OCI-M2 (cell line): ENCODE results near the gene ETFBKMT.
"Not testable (repeated sequence)": the region's sequence is repeated elsewhere in the genome, so short reads cannot be mapped to it uniquely, and the experiment has no call there.

Experiments
- DNase-seq: peaks from one replicate; lab custom pipeline; 2025; ENCODE audit not compliant: unreplicated experiment; lab: John Stamatoyannopoulos, UW

ETFBKMT gene

GRCh38 chr12:31655208-31655607 lies 4.3 kb upstream of the ETFBKMT start:
- no peak for DNase-seq

DNA sequence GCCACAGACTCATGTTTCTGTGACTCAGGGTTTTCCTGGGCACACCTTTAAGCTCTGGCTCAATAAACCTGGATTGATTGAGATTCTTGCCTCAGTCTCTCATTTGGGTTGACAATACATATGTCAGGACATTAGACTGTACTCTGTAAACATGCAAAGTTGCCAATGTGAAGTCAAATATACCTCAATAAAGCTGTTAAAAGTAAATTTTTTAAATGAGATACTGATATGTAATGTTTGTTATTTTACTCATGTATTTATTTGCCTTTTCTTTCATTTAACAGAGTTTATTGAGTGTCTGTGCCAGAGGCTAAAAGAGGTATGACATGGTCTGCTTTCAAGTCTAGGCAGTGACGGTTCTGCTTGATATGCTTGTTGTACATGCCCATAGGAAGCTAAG lies 3.7 kb upstream of the ETFBKMT start:
- DNase-seq: no peak

DNA sequence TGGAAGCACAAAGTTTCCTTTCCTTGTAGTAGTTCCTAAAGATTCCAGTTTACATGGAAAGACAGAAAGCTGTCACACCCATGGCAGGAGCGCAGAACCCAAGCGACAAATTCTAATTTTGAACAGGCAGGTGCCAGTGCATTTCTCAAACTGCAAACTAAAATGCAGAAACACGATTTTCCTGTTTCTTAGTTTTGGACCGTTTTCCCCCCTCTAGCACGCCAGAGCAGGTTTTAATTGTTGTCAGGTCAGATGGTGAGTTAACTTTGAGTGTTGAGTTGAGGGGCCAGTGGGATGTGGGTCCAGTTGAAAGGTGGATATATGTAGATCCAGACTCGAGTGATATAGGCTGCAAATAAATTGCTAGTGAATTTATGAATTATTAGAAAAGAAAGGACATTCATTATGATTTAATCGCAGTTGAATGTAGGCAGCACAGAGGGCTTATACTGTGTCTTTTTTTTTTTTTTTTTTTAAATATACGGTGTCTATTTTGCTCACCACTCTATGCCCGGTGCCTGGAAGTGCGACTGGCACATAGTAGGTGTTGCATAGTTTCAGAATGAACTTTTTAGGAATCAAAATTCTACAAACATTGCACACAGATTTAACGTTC lies 909 bp upstream of the ETFBKMT start:
- no peak for DNase-seq

DNA sequence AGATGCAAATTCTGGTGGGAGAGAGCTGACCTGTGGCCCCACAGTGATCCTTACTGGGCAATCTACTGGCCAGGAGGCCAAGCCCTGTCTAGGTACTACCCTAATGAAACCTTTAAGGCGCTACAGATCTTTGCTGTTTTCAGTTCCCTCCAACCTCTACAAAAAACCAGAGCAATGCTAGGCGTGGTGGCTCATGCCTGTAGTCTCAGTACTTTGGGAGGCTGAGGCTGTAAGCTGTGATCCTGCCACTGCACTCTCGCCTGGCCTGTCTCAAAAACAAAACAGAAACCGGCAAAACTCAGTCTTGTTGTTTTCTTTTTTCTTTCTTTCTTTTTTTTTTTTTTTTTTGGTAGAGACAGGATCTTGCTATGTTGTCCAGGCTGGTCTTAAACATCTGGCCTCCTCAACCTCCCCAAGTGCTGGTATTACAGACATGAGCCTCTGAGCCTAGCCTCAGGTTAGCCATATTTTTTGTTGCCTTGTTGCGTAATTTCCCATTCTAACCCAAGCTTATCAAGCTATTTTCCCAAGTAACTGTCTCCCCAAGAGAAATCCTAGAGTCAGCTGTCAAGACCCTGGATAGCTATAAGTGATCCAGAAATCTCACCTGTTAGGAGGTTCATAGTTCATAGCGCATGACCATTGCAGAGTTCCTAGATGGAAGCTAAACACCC lies 2.8 kb downstream of the ETFBKMT start:
- no peak for DNase-seq

GRCh38 chr12:31663576-31663975 lies 4.1 kb downstream of the ETFBKMT start:
- DNase-seq: no peak

- no peak for DNase-seq
Measured at GRCh38 chr12:31664038-31664437, 4.5 kb downstream of the ETFBKMT start.

- DNase-seq: no peak
Measured at GRCh38 chr12:31669020-31669419, 9.5 kb downstream of the ETFBKMT start.

DNA sequence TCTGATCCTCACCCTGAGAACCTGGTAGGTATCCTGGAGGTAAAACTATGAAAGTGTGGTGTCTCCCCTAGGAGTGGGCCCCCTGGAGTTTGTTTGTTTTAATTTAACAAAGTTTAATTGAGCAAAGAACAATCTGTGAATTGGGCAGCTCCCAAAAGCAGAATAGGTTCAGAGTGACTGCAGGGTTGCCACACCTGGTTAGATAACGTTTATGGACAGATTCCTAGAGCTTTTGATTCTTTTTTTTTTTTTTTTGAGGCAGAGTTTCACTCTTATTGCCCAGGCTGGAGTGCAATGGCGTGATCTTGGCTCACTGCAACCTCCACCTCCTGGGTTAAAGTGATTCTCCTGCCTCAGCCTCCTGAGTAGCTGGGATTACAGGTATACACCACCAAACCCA lies 10.1 kb downstream of the ETFBKMT start:
- DNase-seq: not testable (repeated sequence)

DNA sequence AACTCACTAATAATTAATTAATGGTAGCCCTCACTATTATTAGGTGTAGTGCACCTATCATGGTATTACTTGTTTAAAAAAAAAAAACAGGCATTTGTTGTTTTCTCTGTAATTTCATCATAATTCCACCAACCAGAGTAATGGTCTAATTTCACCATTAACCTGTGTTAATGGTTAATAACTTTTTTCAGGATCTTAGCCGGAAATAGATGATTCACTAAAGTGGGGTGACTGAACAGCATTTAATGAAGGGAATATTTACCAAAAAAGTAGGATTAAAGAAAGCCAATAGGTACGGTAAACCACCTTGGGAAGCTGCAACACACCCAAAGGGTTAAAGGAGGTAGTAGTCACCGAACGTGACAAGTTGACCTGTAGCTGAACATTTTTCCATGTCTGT lies 13.0 kb downstream of the ETFBKMT start:
- DNase-seq: no peak

GRCh38 chr12:31682136-31682962 lies 22.9 kb downstream of the ETFBKMT start:
- DNase-seq: peak; percentile 30

DNA sequence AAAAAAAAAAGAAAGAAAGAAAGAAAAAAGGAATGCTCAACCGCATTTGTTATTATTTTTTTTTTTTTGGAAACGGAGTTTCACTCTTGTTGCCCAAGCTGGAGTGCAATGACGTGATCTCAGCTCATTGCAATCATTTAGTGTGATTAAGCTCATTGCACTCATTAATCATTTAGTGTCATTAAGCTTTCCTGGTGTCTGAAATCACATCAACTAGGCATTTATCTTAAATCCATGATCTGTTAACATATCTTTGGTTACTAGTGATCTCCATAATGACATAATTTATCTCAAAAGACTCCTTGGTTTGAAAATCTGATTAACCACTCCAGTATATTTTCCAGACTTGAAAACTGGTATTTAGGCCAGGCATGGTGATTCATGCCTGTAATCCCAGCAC lies 26.3 kb downstream of the ETFBKMT start:
- no peak for DNase-seq

DNA sequence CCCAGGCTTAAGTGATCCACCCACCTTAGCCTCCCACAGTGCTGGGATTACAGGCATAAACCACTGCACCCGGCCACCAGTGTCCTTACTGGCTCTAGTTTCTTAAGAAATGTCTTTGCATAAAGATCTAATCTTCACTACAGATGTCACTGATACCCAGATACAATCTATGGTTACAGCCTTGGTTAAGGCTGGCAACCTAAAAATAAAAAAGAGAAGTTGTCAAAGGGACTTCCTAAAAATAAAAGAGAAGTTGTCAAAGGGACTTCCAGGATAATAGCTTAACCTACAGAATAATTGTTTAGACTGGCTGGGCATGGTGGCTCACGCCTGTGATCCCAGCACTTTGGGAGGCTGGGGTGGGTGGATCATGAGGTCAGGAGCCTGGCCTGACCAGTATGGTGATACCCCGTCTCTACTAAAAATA lies 27.6 kb downstream of the ETFBKMT start:
- no peak for DNase-seq

DNA sequence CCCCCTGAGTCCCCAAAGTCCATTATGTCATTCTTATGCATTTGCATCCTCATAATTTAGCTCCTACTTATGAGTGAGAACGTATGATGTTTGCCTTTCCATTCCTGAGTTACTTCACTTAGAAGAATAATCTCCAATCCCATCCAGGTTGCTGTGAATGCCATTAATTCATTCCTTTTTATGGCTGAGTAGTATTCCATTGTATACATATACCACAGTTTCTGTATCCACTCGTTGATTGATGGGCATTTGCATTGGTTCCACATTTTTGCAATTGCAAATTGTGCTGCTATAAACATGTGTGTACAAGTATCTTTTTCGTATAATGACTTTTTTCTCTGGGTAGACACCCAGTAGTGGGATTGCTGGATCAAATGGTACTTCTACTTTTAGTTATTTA lies 30.4 kb downstream of the ETFBKMT start:
- DNase-seq: not testable (repeated sequence)

DNA sequence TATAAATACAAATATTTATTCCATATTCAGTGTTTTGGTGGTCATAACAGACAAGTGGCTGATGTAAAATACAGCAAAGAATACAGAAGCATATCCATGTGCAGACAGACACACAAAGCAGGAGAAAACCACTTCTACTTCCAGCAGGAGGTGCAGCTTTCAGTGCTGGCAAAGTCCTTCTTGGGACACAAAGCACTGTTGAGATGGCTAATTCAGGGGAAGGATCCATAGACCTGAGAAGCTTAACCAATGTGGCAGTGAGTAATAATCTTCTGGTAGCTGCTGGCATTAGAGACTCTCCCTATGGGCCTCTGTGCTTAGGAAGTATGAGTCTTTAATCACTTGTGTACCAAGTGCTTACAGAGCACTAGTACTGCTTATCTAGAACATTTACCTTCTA lies 42.6 kb downstream of the ETFBKMT start:
- no peak for DNase-seq

GRCh38 chr12:31705621-31706020 lies 46.1 kb downstream of the ETFBKMT start:
- DNase-seq: no peak

DNA sequence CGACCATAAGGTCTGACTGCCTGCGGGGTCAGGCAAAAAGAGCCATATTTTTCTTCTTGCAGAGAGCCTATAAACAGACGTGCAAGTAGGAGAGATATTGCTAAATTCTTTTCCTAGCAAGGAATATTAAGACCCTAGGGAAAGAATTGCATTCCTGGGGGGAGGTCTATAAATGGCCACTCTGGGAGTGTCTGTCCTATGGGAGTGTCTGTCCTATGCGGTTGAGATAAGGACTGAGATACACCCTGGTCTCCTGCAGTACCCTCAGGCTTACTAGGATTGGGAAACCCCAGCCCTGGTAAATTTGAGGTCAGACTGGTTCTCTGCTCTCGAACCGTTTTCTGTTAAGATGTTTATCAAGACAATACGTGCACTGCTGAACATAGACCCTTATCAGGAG lies 48.6 kb downstream of the ETFBKMT start:
- DNase-seq: not testable (repeated sequence)

- no peak for DNase-seq
Measured at GRCh38 chr12:31710021-31710818, 50.7 kb downstream of the ETFBKMT start.

GRCh38 chr12:31712877-31713276 lies 53.4 kb downstream of the ETFBKMT start:
- DNase-seq: no peak

GRCh38 chr12:31714406-31715271 lies 55.2 kb downstream of the ETFBKMT start:
- DNase-seq: no peak

DNA sequence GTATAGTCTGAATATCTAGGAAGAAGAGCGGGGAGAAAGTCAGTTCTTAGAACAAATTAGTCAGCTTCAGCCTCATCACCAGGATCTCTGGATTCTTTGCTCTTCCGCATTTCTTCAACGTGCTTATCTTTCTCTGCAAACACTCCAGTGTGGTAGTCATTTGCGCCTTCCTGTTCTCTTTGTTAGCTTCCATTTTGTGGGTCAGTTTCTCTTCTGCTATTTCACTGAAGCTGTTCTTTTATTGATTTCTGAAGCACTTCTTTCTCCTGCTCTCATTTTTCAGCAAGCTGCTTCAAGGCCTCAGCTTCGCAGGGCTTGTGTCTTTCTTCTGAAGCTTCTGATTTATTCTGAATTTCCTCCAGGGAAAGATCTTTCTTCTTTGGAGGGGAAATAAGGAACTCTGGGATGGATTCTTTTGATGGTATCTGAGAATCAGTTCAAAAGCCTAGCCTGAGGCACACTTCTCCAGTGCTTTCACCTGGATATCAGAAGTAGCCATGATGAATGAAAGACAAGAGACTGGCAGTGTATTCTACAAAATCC lies 55.9 kb downstream of the ETFBKMT start:
- DNase-seq: peak; percentile 55
